Measurements from ENCODE around the gene NDUFAF4. TPM values are rescaled to one million over a fixed set of nuclear protein-coding genes. Genes with fewer than 3 reads are reported as not detected.

NDUFAF4 gene
- total RNA-seq, 1 donor from 2014 or later, result 38.6 TPM

GRCh38 chr6:96939007-96939805, 41.5 kb upstream of the NDUFAF4 start:
- H3K79me2 ChIP-seq (ENCODE audit: insufficient read depth, low read length), result no peaks in the 10 kb centered on the region
- Mint-ChIP-seq H3K9me3 (ENCODE audit: unreplicated experiment) (no peaks in the 10 kb centered on the region), H3K27ac (ENCODE audit: unreplicated experiment) (no peak overlapping the region), H3K4me1 (ENCODE audit: low read depth, unreplicated experiment) (peaks cover 13% of the 10 kb centered on the region), H3K36me3 (ENCODE audit: low read depth, unreplicated experiment) (no peaks in the 10 kb centered on the region), H3K27me3 (ENCODE audit: low read depth, unreplicated experiment) (peaks cover 4% of the 10 kb centered on the region), H3K4me3 (ENCODE audit: unreplicated experiment) (no peak overlapping the region)
- peak; percentile 57 for DNase-seq (ENCODE audit: low read depth)
- H3K9ac ChIP-seq (ENCODE audit: low read length), result no peak overlapping the region
- H3K9me3 ChIP-seq (ENCODE audit: insufficient read depth, low read depth, low read length), result no peaks in the 10 kb centered on the region
- H4K20me1 ChIP-seq (ENCODE audit: insufficient read depth, low read length), result no peaks in the 10 kb centered on the region
- peak overlapping the region; percentile 52 for H3K4me2 ChIP-seq (ENCODE audit: low read length)
- TF ChIP-seq EZH2 (IDR thresholded peaks at IDR 0.05; ENCODE audit: insufficient read depth, low read length), result no peak
- TF ChIP-seq, protein P1, sequence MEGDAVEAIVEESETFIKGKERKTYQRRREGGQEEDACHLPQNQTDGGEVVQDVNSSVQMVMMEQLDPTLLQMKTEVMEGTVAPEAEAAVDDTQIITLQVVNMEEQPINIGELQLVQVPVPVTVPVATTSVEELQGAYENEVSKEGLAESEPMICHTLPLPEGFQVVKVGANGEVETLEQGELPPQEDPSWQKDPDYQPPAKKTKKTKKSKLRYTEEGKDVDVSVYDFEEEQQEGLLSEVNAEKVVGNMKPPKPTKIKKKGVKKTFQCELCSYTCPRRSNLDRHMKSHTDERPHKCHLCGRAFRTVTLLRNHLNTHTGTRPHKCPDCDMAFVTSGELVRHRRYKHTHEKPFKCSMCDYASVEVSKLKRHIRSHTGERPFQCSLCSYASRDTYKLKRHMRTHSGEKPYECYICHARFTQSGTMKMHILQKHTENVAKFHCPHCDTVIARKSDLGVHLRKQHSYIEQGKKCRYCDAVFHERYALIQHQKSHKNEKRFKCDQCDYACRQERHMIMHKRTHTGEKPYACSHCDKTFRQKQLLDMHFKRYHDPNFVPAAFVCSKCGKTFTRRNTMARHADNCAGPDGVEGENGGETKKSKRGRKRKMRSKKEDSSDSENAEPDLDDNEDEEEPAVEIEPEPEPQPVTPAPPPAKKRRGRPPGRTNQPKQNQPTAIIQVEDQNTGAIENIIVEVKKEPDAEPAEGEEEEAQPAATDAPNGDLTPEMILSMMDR (IDR thresholded peaks at IDR 0.05; ENCODE audit: insufficient read depth, low read depth, low read length), result no peak
- H3K27me3 ChIP-seq (ENCODE audit: insufficient read depth, low read length), result no peaks in the 10 kb centered on the region
- no peak overlapping the region for H3K27ac ChIP-seq (ENCODE audit: low read depth, low read length)
- peaks cover 18% of the 10 kb centered on the region for H3K4me1 ChIP-seq (ENCODE audit: insufficient read depth, low read length)
- peak overlapping the region; percentile 13 for H2AFZ ChIP-seq (ENCODE audit: low read depth, low read length)
- peak overlapping the region; percentile 3 for H3K4me3 ChIP-seq (ENCODE audit: insufficient read depth, low read depth, low read length)
- FAIRE-seq, result no peak
- H3K36me3 ChIP-seq (ENCODE audit: insufficient read depth, low read length), result no peaks in the 10 kb centered on the region

- Mint-ChIP-seq H3K4me3 (ENCODE audit: unreplicated experiment) (no peak overlapping the region), H3K27me3 (ENCODE audit: low read depth, unreplicated experiment) (no peaks in the 10 kb centered on the region), H3K36me3 (ENCODE audit: low read depth, unreplicated experiment) (no peaks in the 10 kb centered on the region), H3K27ac (ENCODE audit: unreplicated experiment) (no peak overlapping the region), H3K4me1 (ENCODE audit: low read depth, unreplicated experiment) (peaks cover under 1% of the 10 kb centered on the region), H3K9me3 (ENCODE audit: unreplicated experiment) (no peaks in the 10 kb centered on the region)
- H3K4me2 ChIP-seq (ENCODE audit: low read length), result no peak overlapping the region
- no peaks in the 10 kb centered on the region for H4K20me1 ChIP-seq (ENCODE audit: insufficient read depth, low read length)
- H3K9ac ChIP-seq (ENCODE audit: low read length), result no peak overlapping the region
- H3K27ac ChIP-seq (ENCODE audit: low read depth, low read length), result no peak overlapping the region
- H3K4me3 ChIP-seq (ENCODE audit: insufficient read depth, low read depth, low read length), result no peak overlapping the region
- DNase-seq (ENCODE audit: low read depth), result no peak
- no peaks in the 10 kb centered on the region for H3K9me3 ChIP-seq (ENCODE audit: insufficient read depth, low read depth, low read length)
- H3K27me3 ChIP-seq (ENCODE audit: insufficient read depth, low read length), result peaks cover 6% of the 10 kb centered on the region
- no peak for FAIRE-seq
- H2AFZ ChIP-seq (ENCODE audit: low read depth, low read length), result no peak overlapping the region
- no peaks in the 10 kb centered on the region for H3K36me3 ChIP-seq (ENCODE audit: insufficient read depth, low read length)
- TF ChIP-seq EZH2 (IDR thresholded peaks at IDR 0.05; ENCODE audit: insufficient read depth, low read length), result no peak
- TF ChIP-seq, protein P1 (IDR thresholded peaks at IDR 0.05; ENCODE audit: insufficient read depth, low read depth, low read length), result no peak
- peaks cover 11% of the 10 kb centered on the region for H3K4me1 ChIP-seq (ENCODE audit: insufficient read depth, low read length)
- no peaks in the 10 kb centered on the region for H3K79me2 ChIP-seq (ENCODE audit: insufficient read depth, low read length)
Observed at GRCh38 chr6:96934087-96934486, 36.4 kb upstream of the NDUFAF4 start.

DNA sequence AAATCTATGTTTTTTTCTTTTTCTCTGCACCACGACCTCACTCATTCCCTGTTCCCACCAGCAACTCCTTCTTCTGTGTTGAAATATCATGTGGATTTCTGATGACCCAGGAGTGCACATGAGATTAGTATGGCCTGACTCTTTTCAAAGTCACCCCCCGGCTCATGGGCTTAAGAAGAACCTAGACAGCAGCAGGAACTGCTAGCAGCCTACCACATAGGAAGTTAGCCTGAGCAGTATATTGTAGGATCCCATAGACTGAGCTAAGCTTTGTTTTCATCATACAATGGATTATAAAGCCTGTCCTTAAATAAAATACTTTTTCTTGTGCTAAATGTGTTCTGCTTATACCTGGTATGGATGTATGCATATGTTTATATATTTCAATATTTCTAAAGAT, 33.5 kb upstream of the NDUFAF4 start:
- Histone ChIP-seq H3K4me1 (ENCODE audit: insufficient read depth, low read length) (no peaks in the 10 kb centered on the region), H3K79me2 (ENCODE audit: insufficient read depth, low read length) (no peaks in the 10 kb centered on the region), H3K9ac (ENCODE audit: low read length) (no peak overlapping the region), H3K27ac (ENCODE audit: low read depth, low read length) (no peak overlapping the region), H3K9me3 (ENCODE audit: insufficient read depth, low read depth, low read length) (no peaks in the 10 kb centered on the region), H2AFZ (ENCODE audit: low read depth, low read length) (no peak overlapping the region), H4K20me1 (ENCODE audit: insufficient read depth, low read length) (no peaks in the 10 kb centered on the region), H3K4me3 (ENCODE audit: insufficient read depth, low read depth, low read length) (no peak overlapping the region), H3K36me3 (ENCODE audit: insufficient read depth, low read length) (no peaks in the 10 kb centered on the region), H3K4me2 (ENCODE audit: low read length) (no peak overlapping the region), H3K27me3 (ENCODE audit: insufficient read depth, low read length) (peaks cover 24% of the 10 kb centered on the region)
- H3K36me3 Mint-ChIP-seq (ENCODE audit: low read depth, unreplicated experiment), result no peaks in the 10 kb centered on the region
- H3K9me3 Mint-ChIP-seq (ENCODE audit: unreplicated experiment), result no peaks in the 10 kb centered on the region
- no peaks in the 10 kb centered on the region for H3K4me1 Mint-ChIP-seq (ENCODE audit: low read depth, unreplicated experiment)
- FAIRE-seq (no peak), DNase-seq (ENCODE audit: low read depth) (no peak)
- no peak for TF ChIP-seq EZH2 (IDR thresholded peaks at IDR 0.05; ENCODE audit: insufficient read depth, low read length)
- TF ChIP-seq, protein P1 (IDR thresholded peaks at IDR 0.05; ENCODE audit: insufficient read depth, low read depth, low read length), result no peak
- H3K4me3 Mint-ChIP-seq (ENCODE audit: unreplicated experiment), result no peak overlapping the region
- H3K27me3 Mint-ChIP-seq (ENCODE audit: low read depth, unreplicated experiment), result peaks cover 4% of the 10 kb centered on the region
- H3K27ac Mint-ChIP-seq (ENCODE audit: unreplicated experiment), result no peak overlapping the region
